Hepatocyte (in vitro differentiated cells): ENCODE data around the gene ZFYVE16. TPM values are rescaled to one million over a fixed set of nuclear protein-coding genes. Genes with fewer than 3 reads are reported as not detected.
"Not testable (repeated sequence)": the region's sequence is repeated elsewhere in the genome, so short reads cannot be mapped to it uniquely, and the experiment has no call there.

Experiments
- DNase-seq: peaks from one replicate; pipeline ENCODE4 v3.0.0-alpha.2; 2016; ENCODE audit warnings: low spot score
- H2AFZ ChIP-seq: fragments of 200-600 bp; sonication (generic); 2 replicates; pipeline ENCODE4 v1.6.0; 2016; ENCODE audit warnings: antibody characterized with exemption, mild to moderate bottlenecking
- H3K27ac ChIP-seq: fragments of 200-600 bp; sonication (generic); 2 replicates; pipeline ENCODE4 v1.5.1; 2016; ENCODE audit warnings: mild to moderate bottlenecking
- H3K27me3 ChIP-seq: fragments of 200-600 bp; sonication (generic); 2 replicates; pipeline ENCODE4 v1.6.1; 2016
- H3K36me3 ChIP-seq: fragments of 200-600 bp; sonication (generic); replicated peaks from 2 replicates; pipeline ENCODE4 v1.5.1; 2016; ENCODE audit warnings: low read depth; ENCODE audit not compliant: insufficient read depth
- H3K4me1 ChIP-seq: fragments of 200-600 bp; sonication (generic); 2 replicates; pipeline ENCODE4 v1.5.1; 2016; ENCODE audit warnings: mild to moderate bottlenecking, moderate library complexity; ENCODE audit not compliant: insufficient read depth
- H3K4me2 ChIP-seq: fragments of 200-600 bp; sonication (generic); 2 replicates; pipeline ENCODE4 v1.6.0; 2016
- H3K4me3 ChIP-seq: fragments of 200-600 bp; sonication (generic); 2 replicates; pipeline ENCODE4 v1.5.1; 2016; ENCODE audit warnings: mild to moderate bottlenecking
- H3K79me2 ChIP-seq: fragments of 200-600 bp; sonication (generic); 2 replicates; pipeline ENCODE4 v1.6.0; 2017; ENCODE audit warnings: mild to moderate bottlenecking
- H3K9me2 ChIP-seq: fragments of 200-600 bp; sonication (generic); replicated peaks from 2 replicates; pipeline ENCODE4 v1.6.0; 2017; ENCODE audit warnings: mild to moderate bottlenecking; ENCODE audit not compliant: insufficient read depth
- H3K9me3 ChIP-seq: fragments of 200-600 bp; sonication (generic); 2 replicates; pipeline ENCODE4 v1.5.1; 2016; ENCODE audit warnings: low read depth, mild to moderate bottlenecking
- H4K20me1 ChIP-seq: fragments of 200-600 bp; sonication (generic); 2 replicates; pipeline ENCODE4 v1.6.0; 2016; ENCODE audit warnings: mild to moderate bottlenecking; ENCODE audit not compliant: insufficient read depth, poor library complexity, severe bottlenecking
- CTCF ChIP-seq: fragments of 200-600 bp; sonication (generic); IDR thresholded peaks from 2 replicates; pipeline ENCODE4 v1.5.1; 2016; ENCODE audit warnings: antibody characterized with exemption, mild to moderate bottlenecking; ENCODE audit not compliant: poor library complexity
- EZH2 ChIP-seq: fragments of 200-600 bp; sonication (generic); IDR thresholded peaks from 2 replicates; pipeline ENCODE4 v1.6.1; 2016; ENCODE audit warnings: antibody characterized with exemption, mild to moderate bottlenecking, borderline replicate concordance
- EZH2phosphoT487 ChIP-seq: fragments of 200-600 bp; sonication (generic); IDR thresholded peaks from one replicate; pipeline ENCODE4 v1.6.1; 2018; ENCODE audit warnings: antibody characterized with exemption, mild to moderate bottlenecking, low read depth, moderate library complexity; ENCODE audit not compliant: unreplicated experiment, severe bottlenecking
- WGBS: methylation state at CpG from one replicate; pipeline ENCODE4 v1.1.6; 2016; ENCODE audit warnings: low lambda C conversion rate; ENCODE audit errors: missing lambda C conversion rate; 5-methylcytosine and 5-hydroxymethylcytosine counted together
- polyA plus RNA-seq: library from polyadenylated mRNA; unstranded; fragments of >200 nt; fragmentation: Nextera tagmentation; extraction: Ambion mirVana; gene quantifications from 2 replicates; pipeline ENCODE4 v1.2.1, GENCODE V29; 2016
- total RNA-seq: library from RNA; depleted of rRNA; stranded (reverse); fragments of >200 nt; gene quantifications from 2 replicates; pipeline ENCODE4 v1.2.3, GENCODE V29; 2014

ZFYVE16 gene
- total and polyA plus RNA-seq, 2 experiments from 2014 or later, result 12.5 to 48.4 TPM

GRCh38 chr5:80391267-80391666 is 16.6 kb upstream of the ZFYVE16 start:
- not testable (repeated sequence) for H2AFZ ChIP-seq, H3K27ac ChIP-seq, H3K4me2 ChIP-seq, H3K4me1 ChIP-seq, H3K36me3 ChIP-seq, H4K20me1 ChIP-seq, H3K9me3 ChIP-seq, H3K9me2 ChIP-seq, H3K79me2 ChIP-seq, DNase-seq, H3K27me3 ChIP-seq, H3K4me3 ChIP-seq

- H2AFZ ChIP-seq, result no peak overlapping the region
- H3K36me3 ChIP-seq, result no peaks in the 10 kb centered on the region
- H3K9me2 ChIP-seq, result no peaks in the 10 kb centered on the region
- H3K4me2 ChIP-seq, result no peak overlapping the region
- H3K9me3 ChIP-seq, result no peaks in the 10 kb centered on the region
- H3K4me1 ChIP-seq, result no peaks in the 10 kb centered on the region
- H3K27ac ChIP-seq, result no peak overlapping the region
- no peaks in the 10 kb centered on the region for H3K27me3 ChIP-seq
- no peaks in the 10 kb centered on the region for H4K20me1 ChIP-seq
- no peak overlapping the region for H3K4me3 ChIP-seq
- H3K79me2 ChIP-seq, result no peaks in the 10 kb centered on the region
- 81% methylated on average over 1 of the region's 1 CpG for WGBS
- no peak for TF ChIP-seq CTCF
- TF ChIP-seq EZH2, result no peak
- no peak for TF ChIP-seq EZH2phosphoT487
- DNase-seq, result no peak
Observed at GRCh38 chr5:80399526-80400239, 8.2 kb upstream of the ZFYVE16 start.

GRCh38 chr5:80400368-80400767 is 7.5 kb upstream of the ZFYVE16 start:
- not testable (repeated sequence) for H3K27me3 ChIP-seq, H3K79me2 ChIP-seq, H3K9me2 ChIP-seq, H3K27ac ChIP-seq, H3K4me2 ChIP-seq, DNase-seq, H3K9me3 ChIP-seq, H3K4me3 ChIP-seq, H2AFZ ChIP-seq, H3K4me1 ChIP-seq, H3K36me3 ChIP-seq, H4K20me1 ChIP-seq
- WGBS, result 100% methylated on average over 1 of the region's 1 CpG

GRCh38 chr5:80403782-80404181 is 4.1 kb upstream of the ZFYVE16 start:
- Histone ChIP-seq H3K9me3 (no peaks in the 10 kb centered on the region), H3K27ac (no peak overlapping the region), H3K4me2 (no peak overlapping the region), H2AFZ (no peak overlapping the region), H3K27me3 (no peaks in the 10 kb centered on the region), H3K4me3 (no peak overlapping the region), H3K79me2 (peaks cover 4% of the 10 kb centered on the region), H4K20me1 (no peaks in the 10 kb centered on the region), H3K9me2 (no peaks in the 10 kb centered on the region), H3K36me3 (no peaks in the 10 kb centered on the region), H3K4me1 (peaks cover 7% of the 10 kb centered on the region)
- no peak for TF ChIP-seq CTCF
- no peak for TF ChIP-seq EZH2
- no peak for TF ChIP-seq EZH2phosphoT487
- no peak for DNase-seq
- 92% methylated on average over 2 of the region's 2 CpGs for WGBS
